ENCODE measurements around the gene EYS.

GRCh38 chr6:64712606-64713005 lies 994.4 kb downstream of the EYS start:
- no peak for TF ChIP-seq ZC3H11A (IDR thresholded peaks at IDR 0.05; ENCODE audit: low read depth, low read length)
- TF ChIP-seq POLR2AphosphoS5 (IDR thresholded peaks at IDR 0.05; ENCODE audit: control insufficient read depth, insufficient read depth, low read depth, low read length) = no peak
- TF ChIP-seq MTA3 (IDR thresholded peaks at IDR 0.05; ENCODE audit: borderline replicate concordance) = no peak
- TF ChIP-seq SP2 (IDR thresholded peaks at IDR 0.05; ENCODE audit: extremely low read depth, low read depth, low read length, poor library complexity, severe bottlenecking) = no peak
